A549 (cell line): ENCODE data around the gene SH3BGRL. TPM values are rescaled to one million over a fixed set of nuclear protein-coding genes. Genes with fewer than 3 reads are reported as not detected.

Experiments
- polyA plus RNA-seq, 4 experiments: library from polyadenylated mRNA; depleted of rRNA in 3 of 4; stranded (reverse); fragments of >200 nt; fragmentation: RNase III in 1 of 4; extraction: RNeasy Plus Mini Kit Qiagen cat#74134 plus additional on column Dnase treatment in 1 of 4; gene quantifications; 2 replicates in 3 of 4; 3 replicates in 1 of 4; pipeline ENCODE4 v1.2.3, GENCODE V29; 2011 to 2017

SH3BGRL gene
- polyA plus RNA-seq, 2 of the 4 experiments (the other 2 are of a cell fraction): 57.8 to 110 TPM

Other genes with a start within 250 kb of the SH3BGRL start
- gene HMGN5, start 189 bp upstream of the SH3BGRL start, polyA plus RNA-seq (2011; rRNA removed): 4.2 and 5.2 TPM in 2 replicates
- gene HMGN5, start 189 bp upstream of the SH3BGRL start, polyA plus RNA-seq (2017; fragmentation: RNase III; extraction: RNeasy Plus Mini Kit Qiagen cat#74134 plus additional on column Dnase treatment): 3.9 to 4.8 TPM (median 4.4 TPM) in 3 replicates